AG20443 (cell line): ENCODE results near the gene UPK3BL2.
"Not testable (repeated sequence)": the region's sequence is repeated elsewhere in the genome, so short reads cannot be mapped to it uniquely, and the experiment has no call there.

Experiments
- DNase-seq: peaks from one replicate; pipeline ENCODE4 v3.0.0; 2012; ENCODE audit warnings: low spot score, mixed read lengths

UPK3BL2 gene

DNA sequence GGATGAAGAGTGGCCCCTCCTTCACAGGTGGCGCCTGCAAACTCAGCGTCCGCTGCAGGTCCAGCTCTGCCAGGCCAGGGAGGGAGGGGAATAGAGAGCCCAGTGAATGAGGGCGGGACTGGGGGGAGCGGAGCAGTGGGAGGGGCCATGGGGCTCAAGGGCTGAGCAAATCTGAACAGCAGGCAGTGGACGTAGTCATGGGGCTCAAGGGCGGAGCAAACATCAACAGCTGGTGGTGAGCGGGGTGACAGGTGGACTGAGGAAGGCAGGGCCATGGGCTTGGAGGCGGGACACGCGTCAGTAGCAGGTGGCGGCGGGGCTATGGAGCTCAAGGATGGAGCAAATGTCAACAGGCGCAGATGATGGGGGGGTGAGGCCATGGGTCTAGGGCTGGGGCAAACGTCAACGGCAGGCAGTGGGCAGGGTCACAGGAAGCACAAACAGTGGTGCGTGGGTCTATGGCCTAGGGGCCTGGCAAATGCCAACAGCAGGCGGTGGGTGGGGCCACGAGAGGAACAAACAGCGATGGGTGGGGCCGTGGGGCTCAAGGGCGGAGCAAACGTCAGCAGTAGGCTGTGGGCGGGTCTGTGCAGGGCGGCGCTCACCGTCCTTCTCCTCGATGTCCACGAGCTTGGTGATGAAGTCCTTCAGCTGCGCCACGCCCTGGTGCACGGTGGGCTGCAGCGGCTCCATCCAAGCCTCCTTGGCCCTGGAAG is 50.1 kb downstream of the UPK3BL2 start:
- not testable (repeated sequence) for DNase-seq

DNA sequence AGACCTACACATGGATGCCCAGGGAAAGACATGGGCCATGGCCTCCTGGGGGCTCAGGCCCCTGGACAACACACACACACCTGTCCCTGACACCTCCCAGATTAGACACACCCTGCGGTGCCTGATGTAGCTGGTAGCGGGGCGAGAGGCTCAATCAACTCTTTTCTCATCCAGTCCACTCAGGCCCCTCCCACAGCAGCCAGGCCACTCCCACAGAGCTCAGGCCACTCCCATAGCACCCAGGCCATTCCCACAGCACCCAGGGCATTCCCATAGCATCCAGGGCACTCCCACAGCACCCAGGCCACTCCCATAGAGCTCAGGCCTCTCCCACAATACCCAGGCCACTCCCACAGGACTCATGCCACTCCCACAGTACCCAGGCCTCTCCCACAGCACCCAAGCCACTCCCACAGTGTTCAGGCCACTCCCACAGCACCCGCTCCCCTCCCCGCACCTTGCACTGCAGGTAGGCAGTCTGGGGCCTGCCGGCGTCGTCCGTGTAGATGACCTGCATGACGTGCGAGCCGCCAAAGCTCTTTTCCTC is 52.9 kb downstream of the UPK3BL2 start:
- not testable (repeated sequence) for DNase-seq
